HPDE6-E6E7 (cell line): Measurements from ENCODE around the gene TIMM13.
"Not testable (repeated sequence)": the region's sequence is repeated elsewhere in the genome, so short reads cannot be mapped to it uniquely, and the experiment has no call there.

ENCODE experiments used
- DNase-seq: peaks from one replicate; pipeline ENCODE4 v3.0.0; 2011; ENCODE audit warnings: missing footprints; ENCODE audit errors: extremely low spot score

Gene TIMM13

GRCh38 chr19:2415281-2415972, 12.0 kb downstream of the TIMM13 start:
- DNase-seq, result no peak

- DNase-seq, result no peak
Observed at GRCh38 chr19:2413629-2414028, 13.8 kb downstream of the TIMM13 start.

GRCh38 chr19:2413159-2413558, 14.2 kb downstream of the TIMM13 start:
- no peak for DNase-seq

- no peak for DNase-seq
Observed at GRCh38 chr19:2412449-2412848, 14.9 kb downstream of the TIMM13 start.

- no peak for DNase-seq
Observed at GRCh38 chr19:2411709-2412108, 15.7 kb downstream of the TIMM13 start.

- no peak for DNase-seq
Observed at GRCh38 chr19:2410023-2410422, 17.4 kb downstream of the TIMM13 start.

GRCh38 chr19:2409352-2409912, 18.0 kb downstream of the TIMM13 start:
- DNase-seq, result no peak

- no peak for DNase-seq
Observed at GRCh38 chr19:2408247-2408646, 19.1 kb downstream of the TIMM13 start.

GRCh38 chr19:2399582-2399981, 27.8 kb downstream of the TIMM13 start:
- no peak for DNase-seq

- DNase-seq, result no peak
Observed at GRCh38 chr19:2398735-2399305, 28.6 kb downstream of the TIMM13 start.

GRCh38 chr19:2397173-2397572, 30.2 kb downstream of the TIMM13 start:
- not testable (repeated sequence) for DNase-seq

GRCh38 chr19:2395293-2395829, 32.0 kb downstream of the TIMM13 start:
- not testable (repeated sequence) for DNase-seq

- no peak for DNase-seq
Observed at GRCh38 chr19:2394442-2395292, 32.7 kb downstream of the TIMM13 start.

GRCh38 chr19:2394054-2394441, 33.3 kb downstream of the TIMM13 start:
- DNase-seq, result no peak

GRCh38 chr19:2392899-2393298, 34.5 kb downstream of the TIMM13 start:
- DNase-seq, result not testable (repeated sequence)

GRCh38 chr19:2392366-2392765, 35.0 kb downstream of the TIMM13 start:
- no peak for DNase-seq

- peak; percentile 44 for DNase-seq
Observed at GRCh38 chr19:2391118-2391725, 36.2 kb downstream of the TIMM13 start.

- DNase-seq, result no peak
Observed at GRCh38 chr19:2389594-2389993, 37.8 kb downstream of the TIMM13 start.

- no peak for DNase-seq
Observed at GRCh38 chr19:2387367-2388288, 39.8 kb downstream of the TIMM13 start.

- DNase-seq, result peak; percentile 76
Observed at GRCh38 chr19:2385053-2385721, 42.2 kb downstream of the TIMM13 start.
